ENCODE data around the gene TK1.
A peak's percentile ranks its signal among the peaks of the same experiment; 100 is the strongest.

The TK1 gene

GRCh38 chr17:78168242-78168902, 18.5 kb downstream of the TK1 start, which contains the start of gene SYNGR2:
Gene SYNGR2, plus strand, starts transcription at chr17:78168581. Its CDS starts 36 bp downstream, at chr17:78168617.
- Histone ChIP-seq H3K4me3 (ENCODE audit: low read length) (peak within 1 kb of the TSS; percentile 57), H3K4me1 (ENCODE audit: insufficient read depth, low read length) (peaks cover 11% of the 10 kb centered on the region), H2AFZ (ENCODE audit: low read depth, low read length) (peak within 1 kb of the TSS; percentile 92), H3K36me3 (ENCODE audit: insufficient read depth, low read length) (peaks cover 3% of the 10 kb centered on the region), H3K27me3 (ENCODE audit: insufficient read depth, low read length) (no peaks in the 10 kb centered on the region), H3K9me3 (ENCODE audit: low read length) (no peaks in the 10 kb centered on the region)

GRCh38 chr17:78166416-78166815, 20.4 kb downstream of the TK1 start:
- Histone ChIP-seq H3K9me3 (ENCODE audit: low read length) (no peaks in the 10 kb centered on the region), H3K27me3 (ENCODE audit: insufficient read depth, low read length) (no peaks in the 10 kb centered on the region), H3K4me3 (ENCODE audit: low read length) (no peak overlapping the region), H3K4me1 (ENCODE audit: insufficient read depth, low read length) (peaks cover 9% of the 10 kb centered on the region), H2AFZ (ENCODE audit: low read depth, low read length) (no peak overlapping the region), H3K36me3 (ENCODE audit: insufficient read depth, low read length) (peaks cover 3% of the 10 kb centered on the region)

- H3K9me3 ChIP-seq (ENCODE audit: low read length) = no peaks in the 10 kb centered on the region
- peaks cover 9% of the 10 kb centered on the region for H3K4me1 ChIP-seq (ENCODE audit: insufficient read depth, low read length)
Observed at GRCh38 chr17:78164748-78165607, 21.9 kb downstream of the TK1 start.

GRCh38 chr17:78163881-78164747, 22.7 kb downstream of the TK1 start:
- H3K9me3 ChIP-seq (ENCODE audit: low read length) = no peaks in the 10 kb centered on the region
- no peaks in the 10 kb centered on the region for H3K36me3 ChIP-seq (ENCODE audit: insufficient read depth, low read length)
- peaks cover 5% of the 10 kb centered on the region for H3K27me3 ChIP-seq (ENCODE audit: insufficient read depth, low read length)
- H2AFZ ChIP-seq (ENCODE audit: low read depth, low read length) = no peak overlapping the region
- H3K4me1 ChIP-seq (ENCODE audit: insufficient read depth, low read length) = peaks cover 7% of the 10 kb centered on the region
- no peak overlapping the region for H3K4me3 ChIP-seq (ENCODE audit: low read length)

More at GRCh38 chr17:78164748-78165607, 21.9 kb downstream of the TK1 start:
- Histone ChIP-seq H3K36me3 (ENCODE audit: insufficient read depth, low read length) (no peaks in the 10 kb centered on the region), H2AFZ (ENCODE audit: low read depth, low read length) (no peak overlapping the region), H3K4me3 (ENCODE audit: low read length) (no peak overlapping the region), H3K27me3 (ENCODE audit: insufficient read depth, low read length) (peaks cover 5% of the 10 kb centered on the region)

GRCh38 chr17:78159575-78160158, 27.2 kb downstream of the TK1 start:
- Histone ChIP-seq H3K27me3 (ENCODE audit: insufficient read depth, low read length) (peaks cover 5% of the 10 kb centered on the region), H3K4me1 (ENCODE audit: insufficient read depth, low read length) (no peaks in the 10 kb centered on the region), H2AFZ (ENCODE audit: low read depth, low read length) (no peak overlapping the region)

GRCh38 chr17:78154903-78155811, 31.7 kb downstream of the TK1 start:
- Histone ChIP-seq H3K4me1 (ENCODE audit: insufficient read depth, low read length) (no peaks in the 10 kb centered on the region), H3K4me3 (ENCODE audit: low read length) (no peak overlapping the region), H3K27me3 (ENCODE audit: insufficient read depth, low read length) (no peaks in the 10 kb centered on the region), H3K36me3 (ENCODE audit: insufficient read depth, low read length) (no peaks in the 10 kb centered on the region), H3K9me3 (ENCODE audit: low read length) (no peaks in the 10 kb centered on the region), H2AFZ (ENCODE audit: low read depth, low read length) (no peak overlapping the region)

More at GRCh38 chr17:78159575-78160158, 27.2 kb downstream of the TK1 start:
- Histone ChIP-seq H3K36me3 (ENCODE audit: insufficient read depth, low read length) (no peaks in the 10 kb centered on the region), H3K9me3 (ENCODE audit: low read length) (no peaks in the 10 kb centered on the region), H3K4me3 (ENCODE audit: low read length) (no peak overlapping the region)

- no peaks in the 10 kb centered on the region for H3K9me3 ChIP-seq (ENCODE audit: low read length)
- H3K36me3 ChIP-seq (ENCODE audit: insufficient read depth, low read length) = no peaks in the 10 kb centered on the region
- H3K4me1 ChIP-seq (ENCODE audit: insufficient read depth, low read length) = no peaks in the 10 kb centered on the region
- H3K27me3 ChIP-seq (ENCODE audit: insufficient read depth, low read length) = peaks cover 3% of the 10 kb centered on the region
- no peak overlapping the region for H2AFZ ChIP-seq (ENCODE audit: low read depth, low read length)
- H3K4me3 ChIP-seq (ENCODE audit: low read length) = no peak overlapping the region
Observed at GRCh38 chr17:78151514-78152008, 35.3 kb downstream of the TK1 start.

DNA sequence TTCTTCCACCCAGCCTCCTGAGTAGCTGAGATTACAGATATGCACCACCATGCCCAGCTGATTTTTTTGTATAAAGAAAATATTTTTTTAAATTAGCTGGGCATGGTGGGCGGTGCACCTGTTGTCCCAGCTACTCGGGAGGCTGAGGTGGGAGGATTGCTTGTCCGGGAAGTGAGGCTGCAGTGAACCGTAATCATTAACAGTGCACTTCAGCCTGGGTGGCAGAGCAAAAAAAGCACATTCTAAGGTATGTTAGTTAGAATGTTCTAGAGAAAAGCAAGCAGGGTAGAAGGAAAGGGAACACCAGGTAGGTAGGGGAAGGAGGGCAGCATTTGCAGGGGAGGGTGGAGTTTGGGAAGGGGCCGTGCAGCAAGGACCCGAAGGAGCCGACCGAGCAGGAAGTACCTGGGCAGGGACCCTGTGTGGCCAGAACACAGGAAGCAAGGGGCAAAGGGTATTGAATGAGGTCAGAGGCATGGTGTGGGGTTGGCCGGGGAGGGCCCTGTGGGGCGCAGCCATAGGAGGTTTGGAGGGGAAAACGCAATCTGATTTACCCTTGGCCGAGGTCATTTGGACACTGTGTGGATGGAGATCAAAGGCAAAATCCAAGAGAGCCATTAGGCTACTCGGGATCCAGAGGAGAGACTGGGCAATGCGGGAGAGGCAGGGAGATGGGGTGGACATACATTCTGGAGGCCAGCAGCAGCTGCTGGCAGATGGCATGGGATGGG, 38.4 kb downstream of the TK1 start:
- Histone ChIP-seq H3K4me3 (ENCODE audit: low read length) (no peak overlapping the region), H3K9me3 (ENCODE audit: low read length) (no peaks in the 10 kb centered on the region), H2AFZ (ENCODE audit: low read depth, low read length) (no peak overlapping the region), H3K27me3 (ENCODE audit: insufficient read depth, low read length) (peaks cover 3% of the 10 kb centered on the region), H3K36me3 (ENCODE audit: insufficient read depth, low read length) (no peaks in the 10 kb centered on the region), H3K4me1 (ENCODE audit: insufficient read depth, low read length) (no peaks in the 10 kb centered on the region)

DNA sequence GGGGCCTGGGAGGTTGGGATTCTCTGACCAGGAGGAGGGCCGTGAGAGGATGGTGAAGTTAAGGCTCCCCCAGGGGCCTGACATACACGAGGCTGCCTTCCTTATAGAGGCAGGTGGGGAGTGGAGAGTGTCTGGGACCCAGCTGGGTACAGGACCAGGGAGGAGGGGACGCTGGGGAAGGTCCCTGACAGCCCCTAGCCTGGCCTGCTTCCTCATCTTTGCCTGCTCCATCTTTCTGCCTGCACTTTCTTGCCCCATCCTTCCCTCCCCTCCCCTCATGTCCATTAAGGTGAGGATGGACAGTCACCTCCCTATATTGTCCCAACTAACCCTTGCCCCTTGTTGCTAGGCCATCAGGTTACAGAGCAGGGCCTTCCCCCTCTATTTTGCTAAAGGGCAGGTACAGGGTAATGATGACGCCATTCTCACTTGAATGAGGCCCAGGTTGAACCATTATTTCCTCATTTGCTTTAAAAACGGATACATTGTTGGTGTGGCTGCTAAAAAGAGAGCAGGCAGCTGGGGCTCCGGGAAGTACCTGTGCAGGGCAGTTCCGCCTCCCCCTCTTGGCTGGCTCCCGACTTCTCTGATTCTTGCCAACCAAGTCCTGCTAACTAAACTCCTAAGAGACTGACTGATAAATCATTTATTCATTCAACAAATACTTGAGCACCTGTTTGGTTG, 39.4 kb downstream of the TK1 start:
- Histone ChIP-seq H3K4me1 (ENCODE audit: insufficient read depth, low read length) (no peaks in the 10 kb centered on the region), H2AFZ (ENCODE audit: low read depth, low read length) (no peak overlapping the region), H3K36me3 (ENCODE audit: insufficient read depth, low read length) (no peaks in the 10 kb centered on the region), H3K27me3 (ENCODE audit: insufficient read depth, low read length) (peaks cover 5% of the 10 kb centered on the region), H3K9me3 (ENCODE audit: low read length) (no peaks in the 10 kb centered on the region), H3K4me3 (ENCODE audit: low read length) (no peak overlapping the region)

- Histone ChIP-seq H3K9me3 (ENCODE audit: low read length) (no peaks in the 10 kb centered on the region), H2AFZ (ENCODE audit: low read depth, low read length) (no peak overlapping the region), H3K4me1 (ENCODE audit: insufficient read depth, low read length) (no peaks in the 10 kb centered on the region), H3K4me3 (ENCODE audit: low read length) (no peak overlapping the region), H3K27me3 (ENCODE audit: insufficient read depth, low read length) (peaks cover 7% of the 10 kb centered on the region), H3K36me3 (ENCODE audit: insufficient read depth, low read length) (no peaks in the 10 kb centered on the region)
Observed at GRCh38 chr17:78146881-78147280, 40.0 kb downstream of the TK1 start.

DNA sequence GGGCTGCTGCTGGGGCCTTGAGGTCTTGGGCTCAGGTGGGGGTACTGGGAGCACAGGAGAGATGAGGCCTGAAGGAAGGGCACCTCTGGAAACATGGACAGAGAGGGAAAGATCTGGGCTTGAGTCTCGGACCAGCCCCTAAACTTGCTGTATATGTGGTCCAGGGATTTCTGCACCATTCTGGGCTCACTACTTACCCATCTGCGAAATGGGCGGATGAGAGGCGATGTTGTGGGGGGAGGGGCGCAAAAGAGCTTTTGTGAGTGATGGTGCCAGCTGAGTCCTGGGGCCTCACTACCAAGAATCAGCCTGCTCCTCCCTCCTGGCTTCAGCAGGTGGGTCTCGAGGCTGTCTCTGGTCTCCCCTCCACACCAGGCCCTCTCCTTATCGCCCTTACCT, 40.4 kb downstream of the TK1 start:
- Histone ChIP-seq H3K4me1 (ENCODE audit: insufficient read depth, low read length) (no peaks in the 10 kb centered on the region), H3K4me3 (ENCODE audit: low read length) (no peak overlapping the region), H3K9me3 (ENCODE audit: low read length) (no peaks in the 10 kb centered on the region), H2AFZ (ENCODE audit: low read depth, low read length) (no peak overlapping the region), H3K36me3 (ENCODE audit: insufficient read depth, low read length) (no peaks in the 10 kb centered on the region), H3K27me3 (ENCODE audit: insufficient read depth, low read length) (peaks cover 10% of the 10 kb centered on the region)

All from neuron (in vitro differentiated cells).